K562 (cell line): ENCODE measurements around the gene AKAP6.

Source experiments
- CSDE1 ChIP-seq, 2 experiments: fragments of 450-650 bp; IDR thresholded peaks; 2 replicates each; pipeline ENCODE4 v1.6.1; 2016; ENCODE audit warnings: mild to moderate bottlenecking in 1 of 2
- CTCF ChIP-seq, 3 experiments: IDR thresholded peaks in 2 of 3; conservative IDR thresholded peaks in 1 of 3; 2 replicates each; pipeline ENCODE4 v1.5.1; 2011 to 2012; ENCODE audit warnings: low read length in 3 of 3, mild to moderate bottlenecking in 3 of 3, control low read depth in 2 of 3, improper control_type of control experiment in 1 of 3, inconsistent platforms in 1 of 3, low read depth in 1 of 3, mixed read lengths in 1 of 3, moderate library complexity in 1 of 3; ENCODE audit not compliant: insufficient read depth in 2 of 3
- ESRRA ChIP-seq: fragments of 450-650 bp; IDR thresholded peaks from 2 replicates; pipeline ENCODE4 v1.6.1; 2014; ENCODE audit warnings: low read depth, mild to moderate bottlenecking, moderate library complexity, borderline replicate concordance
- NR2C2 ChIP-seq, 2 experiments: fragments of 200-800 bp in 1 of 2; sonication (Bioruptor generic) in 1 of 2; sonication (generic) in 1 of 2; formaldehyde crosslinking in 1 of 2; IDR thresholded peaks; 2 replicates each; pipeline versions ENCODE4 v1.6.1 to v1.8.0; 2016 to 2022; ENCODE audit warnings: mild to moderate bottlenecking in 1 of 2, missing compliant biosample characterization in 1 of 2, missing genetic modification characterization in 1 of 2, missing genetic modification reagents in 1 of 2
- POU5F1 ChIP-seq: fragments of 150-350 bp; IDR thresholded peaks from 2 replicates; pipeline ENCODE4 v1.6.1; 2014; ENCODE audit warnings: borderline replicate concordance, low read length, low read depth, mild to moderate bottlenecking; ENCODE audit not compliant: partially characterized antibody
- SAFB2 ChIP-seq: fragments of 200-400 bp; formaldehyde crosslinking; IDR thresholded peaks from 2 replicates; pipeline ENCODE4 v1.6.1; 2018; ENCODE audit warnings: borderline replicate concordance, low read length, low read depth, moderate library complexity; ENCODE audit not compliant: severe bottlenecking
- ZNF124 ChIP-seq: sonication (generic); formaldehyde crosslinking; IDR thresholded peaks from 2 replicates; pipeline ENCODE4 v1.8.1; 2022; ENCODE audit warnings: missing genetic modification reagents

GRCh38 chr14:32576977-32577376 is 247.9 kb downstream of the AKAP6 start:
- TF ChIP-seq CTCF (IDR thresholded peaks at IDR 0.05 in 2 of 3, conservative IDR thresholded peaks at IDR 0.05 in 1 of 3; ENCODE audit: insufficient read depth in 2 of 3, low read depth in 1 of 3, low read length in 3 of 3): no peak
- no peak for TF ChIP-seq ESRRA
- no peak for TF ChIP-seq NR2C2 (CRISPR knock-in tag; IDR thresholded peaks at IDR 0.05)
- TF ChIP-seq NR2C2 (tag; IDR thresholded peaks at IDR 0.05): no peak
- no peak for TF ChIP-seq ZNF124 (CRISPR knock-in tag)
- TF ChIP-seq CSDE1 (IDR thresholded peaks at IDR 0.05): no peak
- TF ChIP-seq SAFB2: no peak
- TF ChIP-seq POU5F1: no peak
